Melanocyte of skin (primary cell): ENCODE data around the gene CEACAM20. TPM values are rescaled to one million over a fixed set of nuclear protein-coding genes. Genes with fewer than 3 reads are reported as not detected.

Experiments used
- small RNA-seq, 2 donors: library from RNA; depleted of rRNA; stranded (forward); fragments of <200 nt; gene quantifications; one replicate each; pipeline ENCODE3, GENCODE V24; 2012
- total RNA-seq, 2 donors: library from RNA; depleted of rRNA; stranded (reverse); fragments of >200 nt; gene quantifications; 2 replicates each; pipeline ENCODE4 v1.2.3, GENCODE V29; 2012

Gene CEACAM20
- total RNA-seq: not detected

GRCh38 chr19:44529536-44529935, at the start of gene CEACAM20:
CEACAM20 (minus strand) TSS chr19:44529675; CDS start chr19:44529509, 166 bp downstream.

GRCh38 chr19:44499962-44500949, 29.2 kb downstream of the CEACAM20 start, which contains the start of gene ZNF180:
ZNF180 (minus strand) TSS chr19:44500522; CDS start chr19:44497334, 3,188 bp downstream.

Small RNA genes lying within 50 kb of the gene (small RNA-seq; reads per million reads assigned to genes)
- gene AC243964.1: 0 reads per million in 2 donors

Other genes with a start within 250 kb of the CEACAM20 start
- gene ZNF235, start 224.7 kb downstream of the CEACAM20 start, total RNA-seq: 1 to 10 TPM; 4.7 to 6.9 TPM
- gene ZNF112, start 173.0 kb downstream of the CEACAM20 start, total RNA-seq: 1 to 10 TPM; 3.8 to 6.0 TPM
- gene ZNF285, start 128.1 kb downstream of the CEACAM20 start, total RNA-seq: 1 to 10 TPM; 1.3 to 1.7 TPM
- 1 to 10 TPM; 5.5 to 8.0 TPM for gene ZNF229, start 81.2 kb downstream of the CEACAM20 start, total RNA-seq
- 1 to 10 TPM; 6.0 to 6.9 TPM for gene ZNF180, start 29.2 kb downstream of the CEACAM20 start, total RNA-seq
- gene IGSF23, start 83.9 kb upstream of the CEACAM20 start, total RNA-seq: not detected
- 10 to 100 TPM; 32.3 to 59.3 TPM for gene PVR, start 114.2 kb upstream of the CEACAM20 start, total RNA-seq
- 1 to 10 TPM in 1 of 2 donors, under 1 TPM in 1; 0.33 to 1.4 TPM for gene CEACAM19, start 141.8 kb upstream of the CEACAM20 start, total RNA-seq
- not detected for gene CEACAM16, start 169.5 kb upstream of the CEACAM20 start, total RNA-seq
- gene BCL3, start 219.0 kb upstream of the CEACAM20 start, total RNA-seq: 1 to 10 TPM; 4.0 to 7.2 TPM
- gene CBLC, start 248.2 kb upstream of the CEACAM20 start, total RNA-seq: not detected